SK-N-SH (cell line): Measurements from ENCODE around the gene TMTC2. TPM values are rescaled to one million over a fixed set of nuclear protein-coding genes. Genes with fewer than 3 reads are reported as not detected.

Experiments
- CTCF ChIA-PET: fragments of 300-600, 350-600 bp; formaldehyde crosslinking; extraction: SDS; loops from one replicate; lab custom pipeline; 2021; lab: Yijun Ruan, JAX
- POLR2A ChIA-PET: fragments of 350-600 bp; sonication (Branson Sonifier 250); formaldehyde crosslinking; extraction: SDS; loops from one replicate; lab custom pipeline; 2020; ENCODE audit warnings: antibody characterized with exemption, inconsistent platforms; lab: Yijun Ruan, JAX
- DNase-seq: peaks from one replicate; pipeline ENCODE4 v3.0.0; 2012
- H2AFZ ChIP-seq: fragments of 200-600 bp; sonication (generic); 2 replicates; pipeline ENCODE4 v1.8.1; 2016; ENCODE audit warnings: antibody characterized with exemption, mild to moderate bottlenecking, low read depth
- H3F3A ChIP-seq: fragments of 200-600 bp; sonication (generic); replicated peaks from 2 replicates; pipeline ENCODE3; 2016; ENCODE audit warnings: antibody characterized with exemption, mild to moderate bottlenecking; ENCODE audit not compliant: insufficient read depth
- H3K27ac ChIP-seq, 2 experiments: fragments of 200-500 bp in 1 of 2; fragments of 200-600 bp in 1 of 2; sonication (Bioruptor generic) in 1 of 2; sonication (generic), shearing (Covaris generic) in 1 of 2; 2 replicates each; pipeline versions ENCODE4 v1.5.1 to v1.6.1; 2014 to 2016; ENCODE audit warnings: low read depth in 2 of 2, inconsistent platforms in 1 of 2, low read length in 1 of 2, mild to moderate bottlenecking in 1 of 2, mixed read lengths in 1 of 2
- H3K27me3 ChIP-seq: fragments of 200-600 bp; sonication (generic), shearing (Covaris generic); 2 replicates; pipeline ENCODE4 v1.6.1; 2016; ENCODE audit warnings: mixed run types; ENCODE audit not compliant: insufficient read depth
- H3K36me3 ChIP-seq, 2 experiments: fragments of 200-500 bp in 1 of 2; fragments of 200-600 bp in 1 of 2; sonication (Bioruptor generic) in 1 of 2; sonication (generic) in 1 of 2; replicated peaks in 1 of 2; 2 replicates each; pipeline versions ENCODE3 to v1.5.1; 2014 to 2016; ENCODE audit warnings: low read length in 1 of 2, mild to moderate bottlenecking in 1 of 2; ENCODE audit not compliant: insufficient read depth in 2 of 2, control insufficient read depth in 1 of 2
- H3K4me1 ChIP-seq, 2 experiments: fragments of 200-500 bp in 1 of 2; fragments of 200-600 bp in 1 of 2; sonication (Bioruptor generic) in 1 of 2; sonication (generic), shearing (Covaris generic) in 1 of 2; 2 replicates each; pipeline versions ENCODE4 v1.5.1 to v1.6.1; 2014 to 2016; ENCODE audit warnings: low read depth in 1 of 2, low read length in 1 of 2, mixed run types in 1 of 2; ENCODE audit not compliant: insufficient read depth in 2 of 2, control insufficient read depth in 1 of 2
- H3K4me2 ChIP-seq: fragments of 200-600 bp; sonication (generic), shearing (Covaris generic); 2 replicates; pipeline ENCODE4 v1.6.1; 2017; ENCODE audit warnings: mixed run types
- H3K4me3 ChIP-seq, 2 experiments: fragments of 200-500 bp in 1 of 2; fragments of 200-600 bp in 1 of 2; sonication (Bioruptor generic) in 1 of 2; sonication (generic), shearing (Covaris generic) in 1 of 2; 2 replicates each; pipeline versions ENCODE4 v1.5.1 to v1.8.1; 2014 to 2016; ENCODE audit warnings: low read depth in 2 of 2, inconsistent platforms in 1 of 2, low read length in 1 of 2, mild to moderate bottlenecking in 1 of 2, mixed read lengths in 1 of 2, moderate library complexity in 1 of 2
- H3K79me2 ChIP-seq: fragments of 200-600 bp; sonication (generic); 2 replicates; pipeline ENCODE4 v1.8.1; 2017; ENCODE audit warnings: mild to moderate bottlenecking; ENCODE audit not compliant: insufficient read depth
- H3K9ac ChIP-seq: fragments of 200-600 bp; sonication (generic); 2 replicates; pipeline ENCODE4 v1.6.1; 2017; ENCODE audit warnings: mixed run types
- H3K9me2 ChIP-seq: fragments of 200-600 bp; sonication (generic); 2 replicates; pipeline ENCODE4 v1.6.1; 2017; ENCODE audit warnings: mixed run types
- H3K9me3 ChIP-seq: fragments of 200-600 bp; sonication (generic); 2 replicates; pipeline ENCODE4 v1.6.1; 2017; ENCODE audit warnings: mixed run types, mild to moderate bottlenecking, moderate library complexity
- H4K20me1 ChIP-seq: fragments of 200-600 bp; sonication (generic); 2 replicates; pipeline ENCODE4 v1.6.1; 2017; ENCODE audit warnings: mild to moderate bottlenecking, mixed run types; ENCODE audit not compliant: insufficient read depth
- CTCF ChIP-seq: fragments of 200-600 bp; sonication (generic); IDR thresholded peaks from 2 replicates; pipeline ENCODE4 v1.6.1; 2017; ENCODE audit warnings: antibody characterized with exemption, mild to moderate bottlenecking, moderate library complexity
- ELF1 ChIP-seq: IDR thresholded peaks from 2 replicates; pipeline ENCODE4 v1.4.0; 2012
- EZH2phosphoT487 ChIP-seq: fragments of 200-600 bp; sonication (generic); IDR thresholded peaks from 2 replicates; pipeline ENCODE4 v1.6.1; 2017; ENCODE audit warnings: low read depth, mixed run types, mild to moderate bottlenecking, antibody characterized with exemption, moderate library complexity, borderline replicate concordance
- FOSL2 ChIP-seq: IDR thresholded peaks from 2 replicates; pipeline ENCODE4 v1.4.0; 2012; ENCODE audit warnings: low read depth, mild to moderate bottlenecking, moderate library complexity, borderline replicate concordance
- FOXM1 ChIP-seq: IDR thresholded peaks from 2 replicates; pipeline ENCODE4 v1.4.0; 2012; ENCODE audit warnings: low read depth, mild to moderate bottlenecking
- GATA2 ChIP-seq: sonication (generic); formaldehyde crosslinking; IDR thresholded peaks from 2 replicates; pipeline ENCODE4 v1.5.0; 2020; ENCODE audit warnings: mild to moderate bottlenecking, missing genetic modification reagents
- IRF3 ChIP-seq: fragments of 150-350 bp; IDR thresholded peaks from 2 replicates; pipeline ENCODE4 v1.6.1; 2016; ENCODE audit warnings: mild to moderate bottlenecking, low read depth, low read length
- JUND ChIP-seq: IDR thresholded peaks from 2 replicates; pipeline ENCODE4 v1.4.0; 2012
- MAX ChIP-seq: IDR thresholded peaks from 2 replicates; pipeline ENCODE4 v1.4.0; 2012; ENCODE audit warnings: low read depth
- MEF2A ChIP-seq: IDR thresholded peaks from 2 replicates; pipeline ENCODE4 v1.4.0; 2012; ENCODE audit warnings: low read depth, borderline replicate concordance
- MXI1 ChIP-seq: IDR thresholded peaks from 2 replicates; pipeline ENCODE4 v1.6.1; 2012; ENCODE audit warnings: mild to moderate bottlenecking, low read depth, low read length, improper control_type of control experiment
- NRF1 ChIP-seq: IDR thresholded peaks from 2 replicates; pipeline ENCODE4 v1.6.1; 2012; ENCODE audit warnings: low read depth, mild to moderate bottlenecking, low read length
- RCOR1 ChIP-seq: fragments of 150-350 bp; IDR thresholded peaks from 2 replicates; pipeline ENCODE4 v1.6.1; 2017; ENCODE audit warnings: antibody characterized with exemption, low read length
- RFX5 ChIP-seq: IDR thresholded peaks from 2 replicates; pipeline ENCODE4 v1.6.1; 2012; ENCODE audit warnings: mild to moderate bottlenecking, improper control_type of control experiment, low read length
- TAF1 ChIP-seq: IDR thresholded peaks from 2 replicates; pipeline ENCODE4 v1.6.1; 2012; ENCODE audit warnings: low read depth, mild to moderate bottlenecking, low read length, moderate library complexity, borderline replicate concordance
- TEAD4 ChIP-seq: IDR thresholded peaks from 2 replicates; pipeline ENCODE4 v1.4.0; 2012; ENCODE audit warnings: mild to moderate bottlenecking, borderline replicate concordance; ENCODE audit not compliant: insufficient read depth
- ZBTB33 ChIP-seq: IDR thresholded peaks from 2 replicates; pipeline ENCODE4 v1.4.0; 2012; ENCODE audit warnings: low read depth, borderline replicate concordance
- WGBS: methylation state at CpG from one replicate; pipeline ENCODE4 v1.1.6; 2017; ENCODE audit warnings: low lambda C conversion rate; 5-methylcytosine and 5-hydroxymethylcytosine counted together
- polyA plus RNA-seq, 3 experiments: library from polyadenylated mRNA; depleted of rRNA; stranded (reverse); fragments of >200 nt; gene quantifications; 2 replicates each; pipeline ENCODE4 v1.2.3, GENCODE V29; 2012

Gene TMTC2
- polyA plus RNA-seq, 1 of the 3 experiments (the other 2 are of a cell fraction), result 4.1 TPM

GRCh38 chr12:82690006-82690405 lies 3.3 kb downstream of the TMTC2 start:
- H3K27me3 ChIP-seq, result no peaks in the 10 kb centered on the region
- 96% methylated on average over 1 of the region's 1 CpG for WGBS
- no peaks in the 10 kb centered on the region for H3K79me2 ChIP-seq
- TF ChIP-seq GATA2 (CRISPR knock-in tag) (no peak), ELF1 (no peak), TAF1 (no peak), MEF2A (no peak), IRF3 (no peak), RFX5 (no peak), NRF1 (no peak), EZH2phosphoT487 (no peak), CTCF (no peak), MXI1 (no peak), FOSL2 (no peak), ZBTB33 (no peak), MAX (no peak), JUND (no peak), TEAD4 (no peak), FOXM1 (no peak), RCOR1 (no peak)
- no peak overlapping the region for H2AFZ ChIP-seq
- peaks cover 0 to 12% of the 10 kb centered on the region in 2 experiments; a peak in 2 of 4 replicates for H3K4me1 ChIP-seq
- no peaks in the 10 kb centered on the region for H3K9me3 ChIP-seq
- H3K9me2 ChIP-seq, result 0 out of 2 replicates have a peak, but pooled peaks cover 2% of the 10 kb centered on the region
- H3K4me2 ChIP-seq, result no peak overlapping the region; the same call in 1 of the 2 replicates
- H3K4me3 ChIP-seq, result peak overlapping the region in 1 of 2 experiments; percentile 96; a peak in 1 of 4 replicates
- no peak overlapping the region for H3K9ac ChIP-seq
- H4K20me1 ChIP-seq, result no peaks in the 10 kb centered on the region
- DNase-seq, result no peak
- CTCF ChIA-PET, result no interaction called here
- peaks cover 12 to 19% of the 10 kb centered on the region in 2 experiments for H3K36me3 ChIP-seq
- no peaks in the 10 kb centered on the region for H3F3A ChIP-seq
- no peak overlapping the region for H3K27ac ChIP-seq
- POLR2A ChIA-PET, result no interaction called here
